Panc1 (cell line): ENCODE results near the gene ASH1L. TPM values are rescaled to one million over a fixed set of nuclear protein-coding genes. Genes with fewer than 3 reads are reported as not detected.
"Not testable (repeated sequence)": the region's sequence is repeated elsewhere in the genome, so short reads cannot be mapped to it uniquely, and the experiment has no call there.

ENCODE experiments used
- ATAC-seq: fragments of 200-7000 bp; cut with Tn5 transposase; 2 replicates; pipeline ENCODE4 v1.9.1; 2020; ENCODE audit warnings: mild to moderate bottlenecking, moderate library complexity
- BruUV-seq: library from RNA; stranded (reverse); fragments of 400-500 nt; replicated peaks from 2 replicates; lab custom pipeline; 2021; lab: Mats Ljungman, UMichigan
- CTCF ChIA-PET: fragments of 300-600 bp; sonication (Branson Sonifier 250); formaldehyde crosslinking; loops from one replicate; lab custom pipeline; 2022; ENCODE audit warnings: antibody characterized with exemption; lab: Charles Lee
- POLR2A ChIA-PET: fragments of 300-600 bp; sonication (Branson Sonifier 250); formaldehyde crosslinking; loops from one replicate; lab custom pipeline; 2022; ENCODE audit warnings: antibody characterized with exemption; lab: Charles Lee
- DNase-seq: peaks from one replicate; pipeline ENCODE4 v3.0.0-alpha.2; 2010; ENCODE audit warnings: low read depth, low spot score
- H3K27ac ChIP-seq: 2 replicates; pipeline ENCODE4 v1.5.1; 2011; ENCODE audit warnings: mild to moderate bottlenecking, low read length, inconsistent platforms
- H3K27me3 ChIP-seq: fragments of 200-500 bp; sonication (Bioruptor generic); 2 replicates; pipeline ENCODE4 v1.6.0; 2014; ENCODE audit warnings: low read length, inconsistent platforms; ENCODE audit not compliant: control insufficient read depth, insufficient read depth
- H3K36me3 ChIP-seq: fragments of 200-500 bp; sonication (Bioruptor generic); 2 replicates; pipeline ENCODE4 v1.5.1; 2014; ENCODE audit warnings: inconsistent platforms, mild to moderate bottlenecking, low read length, moderate library complexity; ENCODE audit not compliant: control insufficient read depth, insufficient read depth
- H3K4me1 ChIP-seq: 2 replicates; pipeline ENCODE4 v1.5.1; 2011; ENCODE audit warnings: inconsistent platforms, mild to moderate bottlenecking, low read length, moderate library complexity; ENCODE audit not compliant: control insufficient read depth, insufficient read depth
- H3K4me3 ChIP-seq, 2 experiments: 2 replicates each; pipeline ENCODE4 v1.5.1; 2011 to 2012; ENCODE audit warnings: low read depth in 2 of 2, low read length in 2 of 2, mild to moderate bottlenecking in 2 of 2, inconsistent platforms in 1 of 2, moderate library complexity in 1 of 2
- H3K9me3 ChIP-seq: fragments of 200-500 bp; sonication (Bioruptor generic); 2 replicates; pipeline ENCODE4 v1.5.1; 2014; ENCODE audit warnings: low read depth, mild to moderate bottlenecking, inconsistent platforms, low read length, moderate library complexity; ENCODE audit not compliant: control insufficient read depth, insufficient read depth
- CTCF ChIP-seq: fragments of 450-650 bp; IDR thresholded peaks from 2 replicates; pipeline ENCODE4 v1.5.1; 2017; ENCODE audit warnings: mild to moderate bottlenecking
- POLR2AphosphoS5 ChIP-seq: IDR thresholded peaks from 2 replicates; pipeline ENCODE4 v1.6.1; 2012; ENCODE audit warnings: mild to moderate bottlenecking, low read depth, low read length, moderate library complexity
- REST ChIP-seq, 2 experiments: IDR thresholded peaks; 2 replicates each; pipeline ENCODE4 v1.6.1; 2011 to 2012; ENCODE audit warnings: low read depth in 2 of 2, control low read depth in 1 of 2, low read length in 1 of 2, mild to moderate bottlenecking in 1 of 2, moderate library complexity in 1 of 2; ENCODE audit not compliant: insufficient read depth in 1 of 2
- SIN3A ChIP-seq: IDR thresholded peaks from 2 replicates; pipeline ENCODE4 v1.6.1; 2012; ENCODE audit warnings: low read depth, mild to moderate bottlenecking, low read length, moderate library complexity, borderline replicate concordance; ENCODE audit not compliant: insufficient read depth
- TCF7L2 ChIP-seq: IDR thresholded peaks from 2 replicates; pipeline ENCODE4 v1.6.1; 2011; ENCODE audit warnings: mild to moderate bottlenecking, low read depth, low read length, inconsistent platforms
- in situ Hi-C: cut with HindIII; loops from 2 replicates; pipeline ENCODE4 v1.10.0; 2016; ENCODE audit warnings: low sequenced_read_pairs, low pct_unique_long_range_greater_than_20kb
- intact Hi-C: fragments of 100-400 bp; cut with micrococcal nuclease; formaldehyde crosslinking; loops from one replicate; pipeline ENCODE4 v1.10.0; 2022; ENCODE audit not compliant: unreplicated experiment
- total RNA-seq: library from RNA; stranded (reverse); gene quantifications from one replicate; pipeline ENCODE4 v1.2.1, GENCODE V29; 2021; ENCODE audit not compliant: unreplicated experiment

ASH1L gene
- total RNA-seq, 1 experiment from 2014 or later: 40.9 TPM

- intact Hi-C loops: no loop called here
- CTCF ChIA-PET: no interaction called here
Measured at GRCh38 chr1:155437405-155437804, 125.2 kb downstream of the ASH1L start.

GRCh38 chr1:155433831-155434389, 128.7 kb downstream of the ASH1L start:
- DNase-seq, H3K9me3 ChIP-seq, H3K4me1 ChIP-seq, in situ Hi-C loops, H3K27ac ChIP-seq, ATAC-seq, H3K4me3 ChIP-seq, BruUV-seq, H3K27me3 ChIP-seq, CTCF ChIA-PET, intact Hi-C loops, H3K36me3 ChIP-seq: not testable (repeated sequence)
- POLR2A ChIA-PET: interaction anchor here (0.6 kb wide), 1 partner anchor 10 kb away, joined by 11 read pairs; no protein-coding TSS in a partner anchor

More at GRCh38 chr1:155437405-155437804, 125.2 kb downstream of the ASH1L start:
- POLR2A ChIA-PET: no interaction called here
- no peak overlapping the region for H3K4me3 ChIP-seq
- no peaks in the 10 kb centered on the region for H3K9me3 ChIP-seq
- peaks cover 8% of the 10 kb centered on the region; the same call in 1 of the 2 replicates for H3K36me3 ChIP-seq
- no TSS peak for BruUV-seq
- in situ Hi-C loops: no loop called here
- no peaks in the 10 kb centered on the region for H3K27me3 ChIP-seq
- no peaks in the 10 kb centered on the region; the same call in none of the 2 replicates for H3K4me1 ChIP-seq
- H3K27ac ChIP-seq: no peak overlapping the region
- no peak for TF ChIP-seq CTCF
- TF ChIP-seq TCF7L2: no peak
- no peak for TF ChIP-seq POLR2AphosphoS5
- TF ChIP-seq REST (IDR thresholded peaks at IDR 0.05; ENCODE audit: insufficient read depth in 1 of 2, low read depth in 2 of 2, low read length in 1 of 2): no peak
- no peak for TF ChIP-seq SIN3A
- DNase-seq (no peak), ATAC-seq (no peak)

GRCh38 chr1:155433128-155433830, 129.3 kb downstream of the ASH1L start:
- BruUV-seq, H3K27ac ChIP-seq, H3K4me3 ChIP-seq, DNase-seq, CTCF ChIA-PET, H3K4me1 ChIP-seq, in situ Hi-C loops, H3K9me3 ChIP-seq, H3K27me3 ChIP-seq, intact Hi-C loops, ATAC-seq, H3K36me3 ChIP-seq: not testable (repeated sequence)
- POLR2A ChIA-PET: interaction anchor here (0.6 kb wide), 1 partner anchor 11 kb away, joined by 11 read pairs; no protein-coding TSS in a partner anchor
